CD4-positive, alpha-beta T cell treated with Interleukin-21 for 1 hour (primary cell): ENCODE results near the gene PEAK1.

Source experiments
- DNase-seq: peaks from one replicate; pipeline ENCODE4 v3.0.0-alpha.2; 2020

Gene PEAK1

GRCh38 chr15:77053709-77054108 is 366.2 kb downstream of the PEAK1 start:
- no peak for DNase-seq

GRCh38 chr15:77052556-77052955 is 367.3 kb downstream of the PEAK1 start:
- DNase-seq = no peak
